ENCODE results near the gene FKBP10. TPM values are rescaled to one million over a fixed set of nuclear protein-coding genes. Genes with fewer than 3 reads are reported as not detected.
"Not testable (repeated sequence)": the region's sequence is repeated elsewhere in the genome, so short reads cannot be mapped to it uniquely, and the experiment has no call there.

FKBP10 gene
- total RNA-seq, 1 donor from 2014 or later, result 0.27 TPM

DNA sequence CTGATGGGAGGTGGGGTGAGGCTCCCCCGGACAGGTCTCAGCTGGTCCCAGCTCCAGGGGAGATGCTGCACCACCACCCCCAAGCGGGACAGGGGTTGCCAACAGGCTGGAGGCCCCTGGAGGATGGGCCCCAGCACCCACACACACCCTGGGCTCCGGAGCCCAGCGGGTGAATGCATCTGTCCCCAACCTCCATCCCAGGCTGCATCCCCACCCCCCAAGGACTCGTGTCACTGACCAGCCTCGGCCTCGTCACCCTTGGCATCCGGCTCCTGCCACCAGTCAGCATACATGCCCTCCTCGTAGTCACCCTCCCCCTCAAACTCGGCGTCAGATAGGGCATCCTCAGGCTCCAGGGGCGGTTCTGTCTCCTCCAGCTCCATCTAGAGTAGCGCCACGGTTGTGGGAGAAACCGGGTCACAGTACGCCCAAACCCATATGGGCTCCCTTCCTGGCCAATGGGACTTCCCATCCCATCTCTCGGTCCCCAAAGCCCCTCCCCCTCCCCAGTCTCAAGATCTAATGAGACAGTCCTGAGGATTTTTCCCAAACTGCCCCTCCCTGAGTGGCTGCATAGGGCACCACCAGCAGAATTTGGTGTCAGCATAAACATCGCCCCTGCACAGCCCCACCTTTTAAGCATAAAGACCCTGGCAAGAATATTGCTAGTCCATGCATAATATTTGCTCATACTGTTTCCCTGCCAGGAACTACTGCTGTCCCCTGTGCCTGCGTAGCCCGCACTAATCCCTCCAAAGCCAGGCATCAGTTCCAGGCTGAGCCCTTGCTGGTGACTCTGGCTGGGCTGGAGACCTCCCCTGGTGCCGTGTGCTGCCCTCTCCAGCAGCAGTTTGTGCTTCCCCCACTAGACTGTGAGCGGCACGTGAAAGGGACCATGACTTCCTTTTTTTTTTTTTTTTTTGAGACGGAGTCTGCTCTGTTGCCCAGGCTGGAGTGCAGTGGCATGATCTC lies 9.5 kb upstream of the FKBP10 start:
- intact Hi-C loops (cut with micrococcal nuclease), result no loop called here

GRCh38 chr17:41806685-41807445 lies 5.9 kb upstream of the FKBP10 start:
- intact Hi-C loops (cut with micrococcal nuclease), result no loop called here

GRCh38 chr17:41810659-41811548 lies 1.9 kb upstream of the FKBP10 start:
- intact Hi-C loops (cut with micrococcal nuclease), result loop anchor here (1.0 to 5.0 kb wide), 3 partner anchors 54 to 121 kb away; partner anchors contain the start of genes KLHL11 and ODAD4

DNA sequence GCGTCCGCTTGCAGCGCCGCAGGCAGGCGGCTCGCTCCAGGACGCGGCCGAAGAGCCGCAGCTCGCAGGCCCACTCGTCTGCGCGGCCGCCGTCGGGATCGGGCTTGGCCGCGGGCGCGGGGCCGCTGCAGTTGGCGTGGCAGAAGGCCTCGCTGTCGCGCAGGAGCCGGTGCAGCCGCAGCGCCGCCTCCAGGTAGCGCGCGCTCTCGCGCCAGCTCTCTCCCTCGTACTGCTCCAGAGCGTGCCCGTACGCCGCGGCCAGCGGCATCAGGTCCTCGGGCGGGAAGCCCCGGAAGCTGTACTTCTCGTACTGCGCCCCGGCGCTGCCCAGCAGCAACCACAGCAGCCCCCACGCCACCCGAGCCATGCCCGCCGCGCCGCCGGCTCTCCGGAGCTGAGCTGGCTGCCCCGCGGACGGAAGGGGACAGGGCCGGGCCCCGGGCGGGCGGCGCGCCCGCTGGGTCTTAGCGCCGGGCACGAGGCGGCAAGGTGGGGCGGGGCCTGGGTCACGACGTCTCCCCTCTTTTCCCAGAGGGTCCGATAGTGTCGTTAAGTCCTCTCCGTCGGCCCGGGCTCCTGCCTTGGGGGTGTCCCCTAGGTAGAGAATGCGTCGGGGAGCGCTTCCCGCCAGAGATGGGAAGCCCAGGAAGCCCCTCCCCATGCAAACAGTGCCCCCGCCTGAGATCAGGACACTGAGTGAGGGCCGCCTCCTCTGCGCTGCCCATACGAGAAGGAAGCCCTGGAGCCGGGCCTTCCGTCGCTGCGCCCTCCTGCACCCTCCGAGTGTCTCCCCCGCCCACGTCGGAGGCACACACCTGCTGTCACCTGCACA lies 1.0 kb upstream of the FKBP10 start, which contains the start of gene P3H4:
TSS of gene P3H4 (minus strand) at position 401 of the 832 bp plus-strand sequence. CDS start at position 367, 34 bp downstream.
- intact Hi-C loops (cut with micrococcal nuclease), result loop anchor here (1.0 to 5.0 kb wide), 3 partner anchors 53 to 121 kb away; partner anchors contain the start of genes KLHL11 and ODAD4

DNA sequence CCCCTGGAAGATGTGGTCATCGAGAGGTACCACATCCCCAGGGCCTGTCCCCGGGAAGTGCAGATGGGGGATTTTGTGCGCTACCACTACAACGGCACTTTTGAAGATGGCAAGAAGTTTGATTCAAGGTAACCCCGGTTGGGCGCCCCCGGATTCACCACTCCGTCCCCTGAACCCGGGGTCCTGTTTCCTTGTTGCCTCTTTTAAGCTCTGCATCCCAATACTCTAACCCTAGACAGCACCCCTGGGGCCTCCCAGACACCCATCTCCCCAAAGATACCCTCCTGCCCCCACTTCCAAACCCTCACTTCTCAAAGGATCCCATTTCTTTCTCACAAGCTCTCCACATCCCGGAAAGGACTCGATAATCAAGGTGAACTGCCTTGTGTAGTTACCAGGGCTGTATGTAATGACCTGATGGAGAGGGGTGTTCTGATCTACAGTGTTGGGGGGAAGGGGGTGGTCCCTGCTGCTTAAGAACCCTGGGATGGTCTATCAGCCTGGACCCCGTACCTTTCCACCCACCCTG lies 412 bp downstream of the FKBP10 start:
- intact Hi-C loops (cut with micrococcal nuclease), result loop anchor here (5.0 kb wide), 1 partner anchor 119 kb away; the partner anchor contains the start of gene ODAD4

- intact Hi-C loops (cut with micrococcal nuclease), result loop anchor here (5.0 kb wide), 1 partner anchor 119 kb away; the partner anchor contains the start of gene ODAD4
Measured at GRCh38 chr17:41813699-41814124, 908 bp downstream of the FKBP10 start.

DNA sequence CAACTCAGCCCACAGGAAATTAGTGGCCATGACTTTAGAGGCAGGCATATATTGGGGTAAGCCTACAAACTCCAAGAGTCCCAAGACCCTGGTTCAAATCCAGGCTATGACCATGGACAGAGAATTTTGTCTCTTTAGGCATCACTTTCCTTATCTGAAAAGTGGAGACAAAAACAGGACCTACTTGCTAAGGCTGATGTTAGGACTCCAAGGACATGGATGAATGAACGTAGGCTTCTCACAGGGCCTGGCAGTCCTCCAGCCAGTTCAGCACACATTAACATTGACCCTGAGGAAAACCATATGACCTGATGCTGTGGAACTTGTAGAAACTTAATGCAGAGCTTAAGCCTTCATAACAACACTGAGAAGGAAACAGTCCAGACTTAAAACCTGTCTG lies 1.4 kb downstream of the FKBP10 start:
- intact Hi-C loops (cut with micrococcal nuclease), result loop anchor here (5.0 kb wide), 1 partner anchor 118 kb away; the partner anchor contains the start of gene ODAD4

GRCh38 chr17:41816637-41817320 lies 4.0 kb downstream of the FKBP10 start:
- intact Hi-C loops (cut with micrococcal nuclease), result no loop called here

DNA sequence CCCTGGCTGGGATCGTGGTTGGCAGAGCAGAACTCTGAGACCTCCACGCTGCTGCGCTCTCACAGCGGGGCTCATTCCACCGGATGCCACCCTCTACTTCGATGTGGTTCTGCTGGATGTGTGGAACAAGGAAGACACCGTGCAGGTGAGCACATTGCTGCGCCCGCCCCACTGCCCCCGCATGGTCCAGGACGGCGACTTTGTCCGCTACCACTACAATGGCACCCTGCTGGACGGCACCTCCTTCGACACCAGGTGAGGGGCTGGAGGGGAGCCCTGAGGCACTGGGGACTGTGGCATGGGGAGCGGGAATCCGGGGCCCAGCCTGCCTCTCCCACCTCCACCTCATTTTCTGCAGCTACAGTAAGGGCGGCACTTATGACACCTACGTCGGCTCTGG lies 5.2 kb downstream of the FKBP10 start:
- intact Hi-C loops (cut with micrococcal nuclease), result no loop called here

- intact Hi-C loops (cut with micrococcal nuclease), result no loop called here
Measured at GRCh38 chr17:41821776-41822175, 9.0 kb downstream of the FKBP10 start.

GRCh38 chr17:41822216-41823140 lies 9.7 kb downstream of the FKBP10 start:
- intact Hi-C loops (cut with micrococcal nuclease), result no loop called here

DNA sequence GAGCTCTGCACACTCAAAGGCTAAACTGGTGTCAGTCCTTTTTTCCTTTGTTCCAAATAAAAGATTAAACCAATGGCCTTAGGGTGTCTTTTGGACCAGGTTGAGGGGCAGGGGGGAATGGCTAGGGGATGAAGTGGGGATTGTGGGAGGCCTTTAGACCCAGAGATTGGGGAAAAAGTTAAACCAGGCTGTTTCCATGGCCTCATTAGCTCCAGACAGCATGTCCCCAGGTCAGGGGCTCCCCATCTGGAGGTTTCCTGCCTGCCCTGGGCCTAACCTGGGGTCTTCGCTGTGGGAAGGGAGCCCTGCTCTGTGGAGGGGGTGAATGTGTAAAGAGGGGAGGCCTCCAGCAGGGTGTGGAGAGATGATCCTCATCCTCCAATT lies 10.3 kb downstream of the FKBP10 start:
- intact Hi-C loops (cut with micrococcal nuclease), result no loop called here

- intact Hi-C loops (cut with micrococcal nuclease), result no loop called here
Measured at GRCh38 chr17:41823580-41823979, 10.8 kb downstream of the FKBP10 start.

GRCh38 chr17:41824086-41824485 lies 11.3 kb downstream of the FKBP10 start:
- intact Hi-C loops (cut with micrococcal nuclease), result no loop called here

DNA sequence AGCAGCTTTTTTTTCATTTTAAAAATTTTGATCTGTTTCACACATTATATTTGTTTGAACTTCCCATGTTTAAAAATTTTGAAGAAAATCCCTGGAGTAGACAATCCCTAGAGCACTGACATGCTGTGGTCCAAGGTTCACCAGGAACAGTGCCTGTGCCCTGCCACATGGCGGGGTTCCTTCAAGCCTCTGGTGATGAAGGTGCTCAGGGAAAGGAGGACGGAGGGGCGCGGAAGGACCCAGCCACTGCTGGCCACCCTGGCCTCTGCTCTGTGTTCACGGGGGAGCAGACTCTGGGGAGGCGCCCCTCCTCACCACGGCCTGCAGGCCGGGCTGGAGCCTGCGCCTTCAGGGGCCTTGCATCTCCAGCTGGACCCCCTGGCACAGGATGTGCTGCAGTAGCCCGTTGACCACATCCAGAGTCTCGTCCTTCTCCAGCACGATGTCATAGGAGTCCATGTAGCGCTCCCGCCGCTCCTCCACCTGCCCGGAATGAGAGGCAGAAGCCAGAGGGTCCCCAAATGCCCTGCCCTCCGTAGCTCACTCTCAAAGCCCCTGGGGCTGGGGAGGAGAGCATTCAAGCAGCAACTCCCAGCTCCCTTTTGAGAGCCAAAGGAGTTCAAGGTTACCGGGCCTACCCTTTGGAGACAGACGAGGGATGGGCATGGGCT lies 12.5 kb downstream of the FKBP10 start:
- intact Hi-C loops (cut with micrococcal nuclease), result no loop called here

GRCh38 chr17:41829961-41830360 lies 17.2 kb downstream of the FKBP10 start:
- intact Hi-C loops (cut with micrococcal nuclease), result not testable (repeated sequence)

DNA sequence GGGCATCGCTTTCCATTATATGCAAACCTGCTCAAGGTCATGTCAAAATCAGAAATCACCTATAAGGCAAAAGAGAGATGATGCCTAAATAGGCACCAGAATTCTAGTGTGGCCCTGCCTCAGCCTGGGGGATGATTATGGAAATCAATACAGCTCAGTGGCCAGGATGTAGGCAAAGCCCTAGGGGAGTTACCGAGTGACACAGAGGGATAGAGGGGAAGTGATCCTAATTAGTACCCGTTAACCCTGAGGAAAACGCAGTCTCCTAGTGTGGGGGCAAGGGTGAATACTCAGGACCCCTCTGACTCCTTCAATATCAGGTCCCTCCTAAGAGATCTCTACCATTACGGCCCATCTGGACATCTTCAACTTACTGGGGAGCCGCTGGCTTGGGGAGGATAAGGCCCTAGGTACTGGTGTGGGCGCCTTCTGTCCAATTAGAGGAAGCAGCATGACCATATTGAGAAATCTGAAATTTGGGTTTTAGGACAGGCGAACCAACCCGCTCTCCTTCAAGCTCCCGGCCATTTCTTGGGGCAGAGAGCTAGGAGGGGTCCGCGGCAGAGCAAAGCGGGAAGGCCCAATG lies 22.5 kb downstream of the FKBP10 start:
- intact Hi-C loops (cut with micrococcal nuclease), result no loop called here

Data from T-helper 2 cell treated with Interferon-gamma antibody and Interleukin-4, amounts not matched to agents 100 ng/mL and 5 ng/mL, for 36 hours (primary cell).